Measurements from ENCODE around the gene POU2F3. TPM values are rescaled to one million over a fixed set of nuclear protein-coding genes. Genes with fewer than 3 reads are reported as not detected.

Gene POU2F3
- total and polyA plus RNA-seq, 2 of the 4 experiments (the other 2 are of a cell fraction), result under 0.01 to 0.09 TPM

GRCh38 chr11:120280600-120281051, 40.7 kb downstream of the POU2F3 start:
- intact Hi-C loops (cut with micrococcal nuclease), result no loop called here
- DNase-seq (no peak), ATAC-seq (ENCODE audit: low read depth) (no peak)
- BruUV-seq (replicated peaks), result no TSS peak
- in situ Hi-C loops (cut with MboI; ENCODE audit: low sequenced_read_pairs), result no loop called here
- H3K4ac ChIP-seq (ENCODE audit: low read depth, low read length), result no peak overlapping the region
- no peaks in the 10 kb centered on the region for H3K9me3 ChIP-seq (ENCODE audit: control insufficient read depth, insufficient read depth, low read length)
- H3K4me1 ChIP-seq (ENCODE audit: control insufficient read depth, insufficient read depth, low read length), result no peaks in the 10 kb centered on the region
- no peak overlapping the region for H3K9ac ChIP-seq (ENCODE audit: low read depth, low read length)
- no peak overlapping the region for H2AK5ac ChIP-seq (ENCODE audit: low read depth, low read length)
- POLR2A ChIA-PET (ENCODE audit: unreplicated experiment), result no interaction called here
- H3K27me3 ChIP-seq (ENCODE audit: control insufficient read depth, insufficient read depth, low read length), result peaks cover 39% of the 10 kb centered on the region
- H3K56ac ChIP-seq (ENCODE audit: extremely low read depth, insufficient read depth, low read length), result no peak overlapping the region
- no peak overlapping the region for H3K27ac ChIP-seq (ENCODE audit: insufficient read depth, low read length)
- H3K79me1 ChIP-seq (ENCODE audit: low read depth in 1 of 2, low read length in 2 of 2), result no peaks in the 10 kb centered on the region
- H2BK15ac ChIP-seq (ENCODE audit: low read depth, low read length), result no peak overlapping the region
- H3K4me3 ChIP-seq (ENCODE audit: insufficient read depth, low read depth, low read length), result no peak overlapping the region
- 80% methylated on average over 1 of the region's 5 CpGs; no CpG with 5 or more reads in 1 of the 2 experiments for WGBS, 2 experiments (ENCODE audit: extremely low coverage in 2 of 2, insufficient read length in 1 of 2)
- H2BK5ac ChIP-seq (ENCODE audit: low read depth, low read length, poor library complexity, severe bottlenecking), result no peak overlapping the region
- no peak overlapping the region for H2AFZ ChIP-seq (replicated peaks; ENCODE audit: low read length, poor library complexity)
- H3K14ac ChIP-seq (replicated peaks; ENCODE audit: low read depth, low read length), result no peak overlapping the region
- TF ChIP-seq NFE2L2 (IDR thresholded peaks at IDR 0.05; ENCODE audit: low read depth, low read length) (no peak), CHD1 (IDR thresholded peaks at IDR 0.05; ENCODE audit: low read depth, low read length) (no peak), SMC3 (IDR thresholded peaks at IDR 0.05; ENCODE audit: low read depth, low read length) (no peak), CTCF (conservative IDR thresholded peaks at IDR 0.05; ENCODE audit: low read depth, low read length) (no peak), MXI1 (IDR thresholded peaks at IDR 0.05; ENCODE audit: borderline replicate concordance, low read depth, low read length) (no peak), RFX5 (IDR thresholded peaks at IDR 0.05; ENCODE audit: low read depth, low read length) (no peak), RAD21 (IDR thresholded peaks at IDR 0.05; ENCODE audit: low read length) (no peak), MAZ (IDR thresholded peaks at IDR 0.05; ENCODE audit: borderline replicate concordance, low read depth, low read length) (no peak), USF2 (IDR thresholded peaks at IDR 0.05; ENCODE audit: low read depth, low read length) (no peak), CEBPB (IDR thresholded peaks at IDR 0.05; ENCODE audit: low read depth, low read length) (no peak), BHLHE40 (IDR thresholded peaks at IDR 0.05; ENCODE audit: low read depth, low read length) (no peak), MAFK (IDR thresholded peaks at IDR 0.05; ENCODE audit: low read depth, low read length) (no peak), RCOR1 (IDR thresholded peaks at IDR 0.05; ENCODE audit: insufficient replicate concordance, low read length) (no peak)
- H4K5ac ChIP-seq (ENCODE audit: low read depth, low read length), result no peak overlapping the region
- no peak overlapping the region for H4K8ac ChIP-seq (ENCODE audit: low read depth in 2 of 2, low read length in 2 of 2)
- no peaks in the 10 kb centered on the region for H3K9me1 ChIP-seq (ENCODE audit: insufficient read depth, low read length)
- H3K23ac ChIP-seq (ENCODE audit: low read depth, low read length), result no peak overlapping the region
- H2BK20ac ChIP-seq (ENCODE audit: low read depth, low read length), result no peak overlapping the region
- no peak overlapping the region for H3K18ac ChIP-seq (ENCODE audit: low read depth, low read length)
- no peak overlapping the region for H4K91ac ChIP-seq (ENCODE audit: insufficient read depth, low read depth, low read length)
- H2BK120ac ChIP-seq (ENCODE audit: low read depth, low read length), result no peak overlapping the region
- H2AK9ac ChIP-seq (replicated peaks; ENCODE audit: low read depth, low read length, poor library complexity), result no peak overlapping the region
- H3K4me2 ChIP-seq (ENCODE audit: low read depth, low read length), result no peak overlapping the region
- dilution Hi-C loops (cut with HindIII; ENCODE audit: low sequenced_read_pairs, unreplicated experiment), result no loop called here
- no peaks in the 10 kb centered on the region for H3K36me3 ChIP-seq (ENCODE audit: control insufficient read depth, insufficient read depth, low read length)
- H4K20me1 ChIP-seq (ENCODE audit: insufficient read depth, low read length), result no peaks in the 10 kb centered on the region
- CTCF ChIA-PET, result no interaction called here
